Breast epithelium (tissue), 3 donors: ENCODE results near the gene CTU1.

ENCODE experiments used
- POLR2A ChIP-seq: fragments of 450-650 bp; IDR thresholded peaks from one replicate; pipeline ENCODE4 v1.6.1; 2016; ENCODE audit warnings: antibody characterized with exemption, mild to moderate bottlenecking, moderate library complexity
- POLR2AphosphoS5 ChIP-seq, 3 donors: sonication (generic); formaldehyde crosslinking; IDR thresholded peaks; one replicate each; pipeline ENCODE4 v1.6.1; 2017; ENCODE audit warnings: antibody characterized with exemption in 3 of 3
- TF ChIP-seq, protein P1 (sequence below), 3 donors: fragments of 450-650 bp; IDR thresholded peaks; one replicate each; pipeline ENCODE4 v1.5.1; 2016 to 2017; ENCODE audit warnings: antibody characterized with exemption in 3 of 3, mild to moderate bottlenecking in 3 of 3, moderate library complexity in 3 of 3

- TF ChIP-seq, protein P1, sequence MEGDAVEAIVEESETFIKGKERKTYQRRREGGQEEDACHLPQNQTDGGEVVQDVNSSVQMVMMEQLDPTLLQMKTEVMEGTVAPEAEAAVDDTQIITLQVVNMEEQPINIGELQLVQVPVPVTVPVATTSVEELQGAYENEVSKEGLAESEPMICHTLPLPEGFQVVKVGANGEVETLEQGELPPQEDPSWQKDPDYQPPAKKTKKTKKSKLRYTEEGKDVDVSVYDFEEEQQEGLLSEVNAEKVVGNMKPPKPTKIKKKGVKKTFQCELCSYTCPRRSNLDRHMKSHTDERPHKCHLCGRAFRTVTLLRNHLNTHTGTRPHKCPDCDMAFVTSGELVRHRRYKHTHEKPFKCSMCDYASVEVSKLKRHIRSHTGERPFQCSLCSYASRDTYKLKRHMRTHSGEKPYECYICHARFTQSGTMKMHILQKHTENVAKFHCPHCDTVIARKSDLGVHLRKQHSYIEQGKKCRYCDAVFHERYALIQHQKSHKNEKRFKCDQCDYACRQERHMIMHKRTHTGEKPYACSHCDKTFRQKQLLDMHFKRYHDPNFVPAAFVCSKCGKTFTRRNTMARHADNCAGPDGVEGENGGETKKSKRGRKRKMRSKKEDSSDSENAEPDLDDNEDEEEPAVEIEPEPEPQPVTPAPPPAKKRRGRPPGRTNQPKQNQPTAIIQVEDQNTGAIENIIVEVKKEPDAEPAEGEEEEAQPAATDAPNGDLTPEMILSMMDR (IDR thresholded peaks at IDR 0.05): no peak
- TF ChIP-seq POLR2AphosphoS5 (IDR thresholded peaks at IDR 0.05) (no peak), POLR2A (no peak)
These were observed 32.2 kb downstream of the CTU1 start for GRCh38 chr19:51075998-51076397.
